H9 (cell line): ENCODE measurements around the gene GLB1L2. TPM values are rescaled to one million over a fixed set of nuclear protein-coding genes. Genes with fewer than 3 reads are reported as not detected.

Experiments
- DNase-seq: peaks from one replicate; pipeline ENCODE4 v3.0.0-alpha.2; 2017
- H2AFZ ChIP-seq: one replicate; pipeline ENCODE4 v1.6.1; 2013; ENCODE audit warnings: mild to moderate bottlenecking, low read length, control low read depth, moderate library complexity
- H2AK5ac ChIP-seq: 2 replicates; pipeline ENCODE4 v1.6.1; 2013; ENCODE audit warnings: low read length, control low read depth, mixed read lengths; ENCODE audit not compliant: insufficient read length
- H2BK120ac ChIP-seq: one replicate; pipeline ENCODE4 v1.6.1; 2013; ENCODE audit warnings: low read depth, mild to moderate bottlenecking, low read length, control low read depth, inconsistent platforms; ENCODE audit not compliant: poor library complexity, severe bottlenecking
- H2BK12ac ChIP-seq: 2 replicates; pipeline ENCODE4 v1.6.1; 2013; ENCODE audit warnings: low read length, control low read depth, mixed read lengths, low read depth; ENCODE audit not compliant: insufficient read length
- H2BK15ac ChIP-seq: 2 replicates; pipeline ENCODE4 v1.6.1; 2013; ENCODE audit warnings: low read depth, low read length, control low read depth
- H2BK20ac ChIP-seq: one replicate; pipeline ENCODE4 v1.6.1; 2013; ENCODE audit warnings: low read depth, mild to moderate bottlenecking, low read length, control low read depth, inconsistent platforms; ENCODE audit not compliant: poor library complexity, severe bottlenecking
- H2BK5ac ChIP-seq: 2 replicates; pipeline ENCODE4 v1.6.1; 2013; ENCODE audit warnings: low read length, control low read depth, mixed read lengths; ENCODE audit not compliant: insufficient read length
- H3K14ac ChIP-seq: 2 replicates; pipeline ENCODE4 v1.6.1; 2013; ENCODE audit warnings: low read length, control low read depth; ENCODE audit not compliant: insufficient read depth
- H3K18ac ChIP-seq: 2 replicates; pipeline ENCODE4 v1.6.1; 2013; ENCODE audit warnings: low read depth, mild to moderate bottlenecking, mixed read lengths, low read length, control low read depth; ENCODE audit not compliant: insufficient read length
- H3K23ac ChIP-seq: 2 replicates; pipeline ENCODE4 v1.6.1; 2013; ENCODE audit warnings: low read length, control low read depth, mixed read lengths, low read depth; ENCODE audit not compliant: insufficient read length
- H3K23me2 ChIP-seq: 2 replicates; pipeline ENCODE4 v1.6.1; 2013; ENCODE audit warnings: low read depth, mild to moderate bottlenecking, mixed read lengths, low read length, control low read depth; ENCODE audit not compliant: insufficient read length, poor library complexity, severe bottlenecking
- H3K27ac ChIP-seq: 2 replicates; pipeline ENCODE4 v1.5.1; 2013; ENCODE audit warnings: low read length, control low read depth, mixed read lengths, low read depth; ENCODE audit not compliant: insufficient read length
- H3K27me3 ChIP-seq: 2 replicates; pipeline ENCODE4 v1.6.1; 2013; ENCODE audit warnings: low read length, control low read depth, inconsistent platforms; ENCODE audit not compliant: insufficient read depth
- H3K4ac ChIP-seq: 2 replicates; pipeline ENCODE4 v1.6.1; 2013; ENCODE audit warnings: low read depth, mild to moderate bottlenecking, control low read depth, inconsistent platforms, low read length, moderate library complexity
- H3K4me1 ChIP-seq: 2 replicates; pipeline ENCODE4 v1.6.1; 2013; ENCODE audit warnings: low read length, control low read depth, inconsistent platforms; ENCODE audit not compliant: insufficient read depth
- H3K4me2 ChIP-seq: 2 replicates; pipeline ENCODE4 v1.6.1; 2013; ENCODE audit warnings: low read length, control low read depth, mixed read lengths; ENCODE audit not compliant: insufficient read length, insufficient read depth
- H3K56ac ChIP-seq: 2 replicates; pipeline ENCODE4 v1.6.1; 2013; ENCODE audit warnings: low read depth, mild to moderate bottlenecking, mixed read lengths, low read length, control low read depth; ENCODE audit not compliant: insufficient read length
- H3K79me1 ChIP-seq: 2 replicates; pipeline ENCODE4 v1.6.1; 2013; ENCODE audit warnings: low read depth, mild to moderate bottlenecking, moderate library complexity, low read length, control low read depth, inconsistent platforms; ENCODE audit not compliant: insufficient read depth, poor library complexity, severe bottlenecking
- H3K79me2 ChIP-seq: 2 replicates; pipeline ENCODE4 v1.6.1; 2013; ENCODE audit warnings: low read length, control low read depth, inconsistent platforms; ENCODE audit not compliant: insufficient read depth
- H3K9ac ChIP-seq: 2 replicates; pipeline ENCODE4 v1.6.1; 2013; ENCODE audit warnings: low read length, control low read depth, mixed read lengths; ENCODE audit not compliant: insufficient read length; ENCODE audit errors: extremely low read depth
- H3K9me3 ChIP-seq: one replicate; pipeline ENCODE4 v1.6.1; 2013; ENCODE audit warnings: low read depth, low read length, inconsistent platforms; ENCODE audit not compliant: control insufficient read depth
- H3T11ph ChIP-seq: one replicate; pipeline ENCODE4 v1.6.1; 2013; ENCODE audit warnings: mild to moderate bottlenecking, low read length, control low read depth, inconsistent platforms
- H4K20me1 ChIP-seq: one replicate; pipeline ENCODE4 v1.6.1; 2013; ENCODE audit not compliant: control insufficient read depth, insufficient read length, insufficient read depth
- H4K5ac ChIP-seq: 2 replicates; pipeline ENCODE4 v1.6.1; 2013; ENCODE audit warnings: low read depth, mild to moderate bottlenecking, mixed read lengths, low read length, control low read depth; ENCODE audit not compliant: insufficient read length
- H4K8ac ChIP-seq: replicated peaks from 2 replicates; pipeline ENCODE4 v1.6.1; 2013; ENCODE audit warnings: low read length, control low read depth, mixed read lengths, low read depth; ENCODE audit not compliant: insufficient read length
- H4K91ac ChIP-seq: 2 replicates; pipeline ENCODE4 v1.6.1; 2013; ENCODE audit warnings: low read depth, mild to moderate bottlenecking, moderate library complexity, mixed read lengths, low read length, control low read depth; ENCODE audit not compliant: insufficient read length
- H3K27ac Mint-ChIP-seq, 3 experiments: 2 replicates in 2 of 3; 3 replicates in 1 of 3; pipeline ENCODE4 v1.8.0; 2020 to 2021; ENCODE audit warnings: mixed read lengths in 3 of 3, mild to moderate bottlenecking in 1 of 3, moderate library complexity in 1 of 3
- H3K27me3 Mint-ChIP-seq: 2 replicates; pipeline ENCODE4 v1.8.0; 2021; ENCODE audit warnings: low read depth, mild to moderate bottlenecking, moderate library complexity, mixed read lengths
- H3K36me3 Mint-ChIP-seq, 3 experiments: 2 replicates in 2 of 3; 3 replicates in 1 of 3; pipeline ENCODE4 v1.8.0; 2020 to 2021; ENCODE audit warnings: low read depth in 3 of 3, mixed read lengths in 3 of 3; ENCODE audit not compliant: insufficient read depth in 1 of 3
- H3K4me1 Mint-ChIP-seq, 2 experiments: 2 replicates each; pipeline ENCODE4 v1.8.0; 2020; ENCODE audit warnings: mixed read lengths in 2 of 2
- H3K4me3 Mint-ChIP-seq, 2 experiments: 2 replicates in 1 of 2; 3 replicates in 1 of 2; pipeline ENCODE4 v1.8.0; 2020 to 2021; ENCODE audit warnings: mild to moderate bottlenecking in 2 of 2, mixed read lengths in 2 of 2, moderate library complexity in 1 of 2
- H3K9me3 Mint-ChIP-seq, 2 experiments: 2 replicates in 1 of 2; 3 replicates in 1 of 2; pipeline ENCODE4 v1.8.0; 2020; ENCODE audit warnings: mild to moderate bottlenecking in 2 of 2, mixed read lengths in 2 of 2, moderate library complexity in 1 of 2
- CTCF ChIP-seq: fragments of 200-600 bp; sonication (generic); conservative IDR thresholded peaks from 3 replicates; pipeline ENCODE4 v1.8.0; 2021; ENCODE audit warnings: antibody characterized with exemption, mild to moderate bottlenecking
- WGBS: extraction: QIAGEN DNeasy Blood & Tissue Kit; methylation state at CpG from one replicate; pipeline ENCODE4 v1.1.7; 2013; ENCODE audit warnings: missing lambda C conversion rate, low lambda C conversion rate, mixed read lengths; ENCODE audit not compliant: insufficient read length; ENCODE audit errors: extremely low coverage; 5-methylcytosine and 5-hydroxymethylcytosine counted together
- total RNA-seq: library from RNA; stranded (reverse); gene quantifications from 2 replicates; pipeline ENCODE4 v1.2.1, GENCODE V29; 2021

The GLB1L2 gene
- total RNA-seq, 1 experiment from 2014 or later, result 2.4 TPM

DNA sequence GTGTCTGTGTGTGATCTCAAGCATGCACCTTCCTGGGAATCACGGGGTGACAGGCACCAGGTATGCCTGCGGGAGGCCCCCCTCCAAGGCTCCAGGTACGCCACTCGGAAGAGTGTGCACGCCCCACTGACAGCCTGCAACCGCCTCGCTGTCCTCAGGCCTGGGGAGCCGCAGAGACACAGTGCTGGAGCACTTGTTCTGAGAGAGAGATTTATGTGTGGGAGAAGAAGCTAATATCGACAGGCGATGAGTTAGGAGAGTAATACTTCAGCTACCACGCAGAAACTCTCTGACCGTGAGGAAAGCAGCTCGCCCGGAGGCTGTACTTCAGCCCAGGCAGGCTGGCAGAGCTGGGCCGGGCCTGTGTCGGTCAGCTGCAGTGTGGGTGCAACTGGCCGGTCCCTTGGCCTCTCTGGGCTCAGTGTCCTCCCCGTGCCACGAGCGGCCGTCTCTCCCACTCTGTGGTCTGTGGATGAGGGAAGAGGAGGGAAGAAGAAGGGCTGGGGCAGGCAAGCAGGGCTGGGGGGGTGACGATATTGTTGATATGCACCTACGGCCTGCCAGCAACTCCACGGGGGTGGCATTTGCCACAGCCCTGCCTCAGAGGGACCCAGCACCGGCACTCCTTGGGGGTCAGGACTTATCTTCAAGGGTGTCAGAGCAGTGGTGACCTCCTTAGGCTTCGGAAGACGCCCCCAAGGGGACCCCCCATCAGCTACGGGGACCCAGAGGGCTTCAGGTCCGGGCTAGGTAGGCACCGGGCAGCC is 73.0 kb downstream of the GLB1L2 start:
- peaks cover 1% of the 10 kb centered on the region; the same call in 1 of the 2 replicates for H3K79me2 ChIP-seq
- no CpG with 5 or more reads among the region's 30 CpGs for WGBS
- H3K14ac ChIP-seq, result no peak overlapping the region; the same call in 1 of the 2 replicates
- no peak overlapping the region for H3K18ac ChIP-seq
- no peak overlapping the region for H2BK15ac ChIP-seq
- no peak overlapping the region for H3K4me3 Mint-ChIP-seq
- no peak overlapping the region for H4K5ac ChIP-seq
- no peak overlapping the region for H4K8ac ChIP-seq
- H2BK20ac ChIP-seq, result no peak overlapping the region
- H3K9me3 ChIP-seq, result no peaks in the 10 kb centered on the region
- no peak overlapping the region for H3K4me2 ChIP-seq
- TF ChIP-seq CTCF, result no peak
- no peak overlapping the region for H2BK120ac ChIP-seq
- H4K20me1 ChIP-seq, result no peaks in the 10 kb centered on the region
- no peak overlapping the region for H3T11ph ChIP-seq
- H3K4ac ChIP-seq, result no peak overlapping the region
- H3K23me2 ChIP-seq, result no peaks in the 10 kb centered on the region
- no peak overlapping the region for H4K91ac ChIP-seq
- no peaks in the 10 kb centered on the region; a peak in 1 of 5 replicates for H3K9me3 Mint-ChIP-seq
- H3K27me3 ChIP-seq, result no peaks in the 10 kb centered on the region
- no peak for DNase-seq
- no peaks in the 10 kb centered on the region for H3K79me1 ChIP-seq
- H3K56ac ChIP-seq, result no peak overlapping the region
- H3K27ac ChIP-seq, result no peak overlapping the region
- H3K4me1 ChIP-seq, result peaks cover 2% of the 10 kb centered on the region; the same call in 1 of the 2 replicates
- peaks cover 3% of the 10 kb centered on the region for H3K27me3 Mint-ChIP-seq
- peak overlapping the region in 2 of 3 experiments; percentile 29 to 47; a peak in 2 of 7 replicates for H3K27ac Mint-ChIP-seq
- peaks cover 19 to 20% of the 10 kb centered on the region in 2 experiments for H3K4me1 Mint-ChIP-seq
- no peak overlapping the region for H3K9ac ChIP-seq
- no peak overlapping the region for H2AK5ac ChIP-seq
- no peak overlapping the region for H2AFZ ChIP-seq
- H3K23ac ChIP-seq, result no peak overlapping the region
- no peak overlapping the region for H2BK12ac ChIP-seq
- H2BK5ac ChIP-seq, result no peak overlapping the region
- peaks cover 11 to 17% (median 12%) of the 10 kb centered on the region in 3 experiments; a peak in 5 of 7 replicates for H3K36me3 Mint-ChIP-seq
